ENCODE measurements around the gene USP24. TPM values are rescaled to one million over a fixed set of nuclear protein-coding genes. Genes with fewer than 3 reads are reported as not detected.
"Not testable (repeated sequence)": the region's sequence is repeated elsewhere in the genome, so short reads cannot be mapped to it uniquely, and the experiment has no call there.

Gene USP24
- total RNA-seq, 1 donor from 2014 or later: 50.5 TPM

DNA sequence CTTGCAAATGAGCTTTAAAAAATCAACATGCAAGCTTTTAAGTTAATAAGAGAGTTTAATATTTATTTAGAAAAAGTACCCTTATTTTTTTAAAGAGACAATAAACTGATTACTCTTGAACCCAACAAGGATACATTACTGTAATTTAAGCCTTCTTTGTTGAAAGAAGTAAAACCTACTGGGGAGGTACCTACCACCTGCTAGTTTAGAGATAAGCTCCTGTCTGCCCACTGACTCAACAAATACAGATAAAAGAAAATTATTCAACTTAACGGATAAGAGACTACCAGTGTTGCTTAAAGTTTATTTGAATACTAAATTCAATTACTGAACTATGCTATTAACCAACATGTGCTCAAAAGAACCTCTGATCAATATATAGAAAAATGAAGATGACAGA lies 23.1 kb downstream of the USP24 start:
- TF ChIP-seq EZH2 (IDR thresholded peaks at IDR 0.05) (no peak), EZH2phosphoT487 (IDR thresholded peaks at IDR 0.05) (no peak)
- TF ChIP-seq, protein P1, sequence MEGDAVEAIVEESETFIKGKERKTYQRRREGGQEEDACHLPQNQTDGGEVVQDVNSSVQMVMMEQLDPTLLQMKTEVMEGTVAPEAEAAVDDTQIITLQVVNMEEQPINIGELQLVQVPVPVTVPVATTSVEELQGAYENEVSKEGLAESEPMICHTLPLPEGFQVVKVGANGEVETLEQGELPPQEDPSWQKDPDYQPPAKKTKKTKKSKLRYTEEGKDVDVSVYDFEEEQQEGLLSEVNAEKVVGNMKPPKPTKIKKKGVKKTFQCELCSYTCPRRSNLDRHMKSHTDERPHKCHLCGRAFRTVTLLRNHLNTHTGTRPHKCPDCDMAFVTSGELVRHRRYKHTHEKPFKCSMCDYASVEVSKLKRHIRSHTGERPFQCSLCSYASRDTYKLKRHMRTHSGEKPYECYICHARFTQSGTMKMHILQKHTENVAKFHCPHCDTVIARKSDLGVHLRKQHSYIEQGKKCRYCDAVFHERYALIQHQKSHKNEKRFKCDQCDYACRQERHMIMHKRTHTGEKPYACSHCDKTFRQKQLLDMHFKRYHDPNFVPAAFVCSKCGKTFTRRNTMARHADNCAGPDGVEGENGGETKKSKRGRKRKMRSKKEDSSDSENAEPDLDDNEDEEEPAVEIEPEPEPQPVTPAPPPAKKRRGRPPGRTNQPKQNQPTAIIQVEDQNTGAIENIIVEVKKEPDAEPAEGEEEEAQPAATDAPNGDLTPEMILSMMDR (IDR thresholded peaks at IDR 0.05): no peak
- H3K9me3 Mint-ChIP-seq: peaks cover 11% of the 10 kb centered on the region
- Histone ChIP-seq H3K27ac (no peak overlapping the region), H3K9ac (no peak overlapping the region), H3K4me2 (no peak overlapping the region), H3K4me1 (peaks cover 17% of the 10 kb centered on the region), H2AFZ (replicated peaks) (no peak overlapping the region), H3K4me3 (no peak overlapping the region), H3K27me3 (no peaks in the 10 kb centered on the region), H3K79me2 (ENCODE audit: low read depth) (peaks cover 78% of the 10 kb centered on the region), H3F3A (ENCODE audit: low read depth) (peaks cover 3% of the 10 kb centered on the region), H3K36me3 (no peaks in the 10 kb centered on the region), H4K20me1 (ENCODE audit: low read depth) (peaks cover 33% of the 10 kb centered on the region), H3K9me3 (ENCODE audit: low read depth) (no peaks in the 10 kb centered on the region)
- peaks cover 11% of the 10 kb centered on the region for H3K36me3 Mint-ChIP-seq
- H3K27me3 Mint-ChIP-seq (ENCODE audit: insufficient read depth, low read depth): no peaks in the 10 kb centered on the region
- peaks cover 2% of the 10 kb centered on the region for H3K4me1 Mint-ChIP-seq
- no peak overlapping the region for H3K27ac Mint-ChIP-seq
- no peak overlapping the region for H3K4me3 Mint-ChIP-seq
- DNase-seq (ENCODE audit: low spot score): no peak

DNA sequence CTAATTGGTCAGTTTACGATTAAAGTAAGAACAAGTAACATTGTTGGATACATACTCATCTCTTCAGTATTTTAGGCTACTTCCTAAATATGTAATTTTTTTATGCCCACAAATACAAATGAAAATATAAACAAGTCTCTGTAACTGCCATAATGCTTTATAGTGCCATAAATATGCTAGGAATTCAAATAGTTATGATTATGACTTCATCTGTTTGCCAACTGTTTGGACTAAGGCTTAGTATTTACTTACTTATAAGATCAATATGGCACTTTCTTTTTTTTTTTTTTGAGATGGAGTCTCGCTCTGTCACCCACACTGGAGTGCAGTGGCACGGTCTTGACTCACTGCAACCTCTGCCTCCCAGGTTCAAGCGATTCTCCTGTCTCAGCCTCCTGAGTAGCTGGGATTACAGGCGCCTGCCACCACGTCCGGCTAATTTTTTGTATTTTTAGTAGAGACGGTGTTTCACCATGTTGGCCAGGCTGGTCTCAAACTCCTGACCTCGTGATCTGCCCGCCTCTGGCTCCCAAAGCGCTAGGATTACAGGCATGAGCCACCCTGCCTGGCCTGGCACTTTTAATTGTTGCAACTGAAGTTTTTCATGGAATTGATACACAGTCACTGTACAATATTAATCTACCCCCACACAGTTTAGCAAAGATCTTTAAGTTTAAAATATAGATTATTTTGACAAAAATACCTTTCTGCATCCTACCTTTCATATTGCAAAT lies 23.8 kb downstream of the USP24 start:
- not testable (repeated sequence) for H3K4me1 Mint-ChIP-seq; H3K27ac Mint-ChIP-seq; H3K27me3 ChIP-seq; H3K36me3 ChIP-seq; H3K4me2 ChIP-seq; H3K4me3 Mint-ChIP-seq; H3K27me3 Mint-ChIP-seq (ENCODE audit: insufficient read depth, low read depth); H3F3A ChIP-seq (ENCODE audit: low read depth); H2AFZ ChIP-seq (replicated peaks); H3K27ac ChIP-seq; DNase-seq (ENCODE audit: low spot score); H3K4me3 ChIP-seq; H3K9me3 ChIP-seq (ENCODE audit: low read depth); H3K9ac ChIP-seq
- Mint-ChIP-seq H3K36me3 (peaks cover 15% of the 10 kb centered on the region), H3K9me3 (peaks cover 15% of the 10 kb centered on the region)
- H4K20me1 ChIP-seq (ENCODE audit: low read depth): peaks cover 28% of the 10 kb centered on the region
- peaks cover 81% of the 10 kb centered on the region for H3K79me2 ChIP-seq (ENCODE audit: low read depth)
- H3K4me1 ChIP-seq: peaks cover 17% of the 10 kb centered on the region

DNA sequence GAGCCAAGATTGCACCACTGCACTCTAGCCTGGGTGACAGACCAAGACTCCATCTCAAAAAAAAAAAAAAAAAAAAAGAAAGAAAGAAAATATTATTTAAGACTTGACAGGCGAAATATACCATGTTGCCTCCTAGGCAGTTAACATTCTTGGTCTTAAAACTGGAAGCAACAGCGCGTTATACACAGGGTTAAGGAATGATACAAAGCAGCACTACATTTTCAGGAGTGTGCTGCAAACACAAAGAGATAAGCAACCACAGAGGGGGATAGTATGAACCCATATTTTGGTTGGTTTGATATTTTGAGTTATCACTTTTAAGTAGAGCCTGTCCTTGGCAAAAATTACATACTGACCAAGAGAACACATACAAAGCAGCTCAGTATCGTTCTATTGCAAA lies 25.1 kb downstream of the USP24 start:
- H3K4me3 Mint-ChIP-seq: no peak overlapping the region
- TF ChIP-seq EZH2phosphoT487 (IDR thresholded peaks at IDR 0.05): no peak
- TF ChIP-seq EZH2 (IDR thresholded peaks at IDR 0.05): no peak
- TF ChIP-seq, protein P1 (IDR thresholded peaks at IDR 0.05): no peak
- H3K4me1 Mint-ChIP-seq: peaks cover 2% of the 10 kb centered on the region
- no peak overlapping the region for H3K4me2 ChIP-seq
- no peaks in the 10 kb centered on the region for H3K36me3 ChIP-seq
- H3K27ac ChIP-seq: no peak overlapping the region
- H3K4me3 ChIP-seq: no peak overlapping the region
- H3K36me3 Mint-ChIP-seq: peaks cover 21% of the 10 kb centered on the region
- H3K27me3 ChIP-seq: no peaks in the 10 kb centered on the region
- H2AFZ ChIP-seq (replicated peaks): no peak overlapping the region
- peaks cover 17% of the 10 kb centered on the region for H3K4me1 ChIP-seq
- peaks cover 81% of the 10 kb centered on the region for H3K79me2 ChIP-seq (ENCODE audit: low read depth)
- H4K20me1 ChIP-seq (ENCODE audit: low read depth): peaks cover 26% of the 10 kb centered on the region
- H3K9me3 ChIP-seq (ENCODE audit: low read depth): no peaks in the 10 kb centered on the region
- H3F3A ChIP-seq (ENCODE audit: low read depth): peaks cover 3% of the 10 kb centered on the region
- H3K9me3 Mint-ChIP-seq: peaks cover 22% of the 10 kb centered on the region
- H3K27me3 Mint-ChIP-seq (ENCODE audit: insufficient read depth, low read depth): no peaks in the 10 kb centered on the region
- H3K9ac ChIP-seq: no peak overlapping the region
- no peak for DNase-seq (ENCODE audit: low spot score)
- H3K27ac Mint-ChIP-seq: no peak overlapping the region

DNA sequence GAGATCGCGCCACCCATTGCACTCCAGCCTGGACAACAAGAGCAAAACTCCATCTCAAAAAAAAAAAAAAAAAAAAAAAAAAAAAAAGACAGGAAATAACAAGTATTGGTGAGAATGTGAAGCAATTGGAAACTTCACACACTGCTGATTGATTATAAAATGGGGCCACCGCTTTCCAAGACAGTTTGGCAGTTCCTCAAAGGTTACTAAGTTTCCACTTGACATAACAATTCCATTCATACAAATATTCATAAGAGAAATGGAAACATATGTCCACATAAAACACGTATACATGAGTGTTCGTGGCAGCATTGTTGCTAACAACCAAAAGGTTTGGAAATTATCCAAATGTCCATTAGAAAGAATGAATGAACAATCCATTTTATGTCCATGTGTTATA lies 26.3 kb downstream of the USP24 start:
- Histone ChIP-seq H3K27me3 (no peaks in the 10 kb centered on the region), H3K9ac (no peak overlapping the region), H3F3A (ENCODE audit: low read depth) (no peaks in the 10 kb centered on the region), H3K79me2 (ENCODE audit: low read depth) (peaks cover 82% of the 10 kb centered on the region), H3K4me3 (no peak overlapping the region), H3K36me3 (no peaks in the 10 kb centered on the region), H2AFZ (replicated peaks) (no peak overlapping the region), H3K4me1 (peaks cover 14% of the 10 kb centered on the region), H3K4me2 (no peak overlapping the region), H4K20me1 (ENCODE audit: low read depth) (peaks cover 22% of the 10 kb centered on the region), H3K27ac (no peak overlapping the region), H3K9me3 (ENCODE audit: low read depth) (peaks cover 11% of the 10 kb centered on the region)
- Mint-ChIP-seq H3K27ac (no peak overlapping the region), H3K36me3 (peaks cover 28% of the 10 kb centered on the region), H3K9me3 (peaks cover 30% of the 10 kb centered on the region), H3K27me3 (ENCODE audit: insufficient read depth, low read depth) (no peaks in the 10 kb centered on the region), H3K4me1 (peaks cover 2% of the 10 kb centered on the region), H3K4me3 (no peak overlapping the region)
- TF ChIP-seq EZH2 (IDR thresholded peaks at IDR 0.05) (no peak), EZH2phosphoT487 (IDR thresholded peaks at IDR 0.05) (no peak)
- TF ChIP-seq, protein P1 (IDR thresholded peaks at IDR 0.05): no peak
- DNase-seq (ENCODE audit: low spot score): no peak
